GM18867 (cell line): ENCODE data around the gene SAMD15.
"Not testable (repeated sequence)": the region's sequence is repeated elsewhere in the genome, so short reads cannot be mapped to it uniquely, and the experiment has no call there.

Experiments
- ATAC-seq: cut with Tn5 transposase; IDR thresholded peaks from one replicate; pipeline ENCODE4 v1.9.1; 2021; ENCODE audit warnings: mild to moderate bottlenecking, moderate library complexity; ENCODE audit not compliant: unreplicated experiment

SAMD15 gene

DNA sequence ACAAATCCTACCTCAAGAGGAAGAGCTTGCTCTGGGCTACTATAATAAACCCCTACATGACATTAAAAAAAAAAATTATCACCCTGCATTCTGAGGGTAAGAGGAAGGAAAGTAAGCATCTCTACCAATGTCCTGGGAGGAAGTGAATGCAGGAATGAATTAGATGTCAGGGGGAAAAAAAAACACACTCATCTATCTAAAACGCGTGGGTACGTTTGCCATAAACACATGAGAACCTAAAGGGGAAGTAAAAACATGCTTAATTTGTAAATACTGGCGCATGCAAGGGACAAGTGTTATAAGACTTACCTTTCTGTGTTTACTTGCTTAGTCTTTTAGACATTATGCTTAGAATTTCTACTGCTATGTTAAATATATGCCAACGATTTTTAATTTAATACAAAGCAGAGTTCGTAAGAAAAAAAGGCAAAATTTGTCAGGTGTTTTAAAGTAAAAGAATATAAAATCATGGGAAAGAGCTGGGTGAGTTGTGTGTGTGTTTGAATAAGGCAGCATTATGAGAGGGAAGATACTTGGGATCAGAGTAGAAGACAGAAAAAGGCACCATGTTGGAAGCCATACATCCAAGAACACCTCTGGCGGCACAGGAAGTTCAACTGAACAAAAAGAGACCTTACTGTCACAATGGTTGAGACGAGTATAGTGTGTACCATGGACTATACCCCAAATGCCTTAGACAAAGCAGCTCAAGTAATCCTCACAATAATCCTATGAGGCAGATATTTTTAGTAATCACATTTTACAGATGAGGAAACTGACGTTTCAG is 1.8 kb upstream of the SAMD15 start:
- ATAC-seq, result no peak

DNA sequence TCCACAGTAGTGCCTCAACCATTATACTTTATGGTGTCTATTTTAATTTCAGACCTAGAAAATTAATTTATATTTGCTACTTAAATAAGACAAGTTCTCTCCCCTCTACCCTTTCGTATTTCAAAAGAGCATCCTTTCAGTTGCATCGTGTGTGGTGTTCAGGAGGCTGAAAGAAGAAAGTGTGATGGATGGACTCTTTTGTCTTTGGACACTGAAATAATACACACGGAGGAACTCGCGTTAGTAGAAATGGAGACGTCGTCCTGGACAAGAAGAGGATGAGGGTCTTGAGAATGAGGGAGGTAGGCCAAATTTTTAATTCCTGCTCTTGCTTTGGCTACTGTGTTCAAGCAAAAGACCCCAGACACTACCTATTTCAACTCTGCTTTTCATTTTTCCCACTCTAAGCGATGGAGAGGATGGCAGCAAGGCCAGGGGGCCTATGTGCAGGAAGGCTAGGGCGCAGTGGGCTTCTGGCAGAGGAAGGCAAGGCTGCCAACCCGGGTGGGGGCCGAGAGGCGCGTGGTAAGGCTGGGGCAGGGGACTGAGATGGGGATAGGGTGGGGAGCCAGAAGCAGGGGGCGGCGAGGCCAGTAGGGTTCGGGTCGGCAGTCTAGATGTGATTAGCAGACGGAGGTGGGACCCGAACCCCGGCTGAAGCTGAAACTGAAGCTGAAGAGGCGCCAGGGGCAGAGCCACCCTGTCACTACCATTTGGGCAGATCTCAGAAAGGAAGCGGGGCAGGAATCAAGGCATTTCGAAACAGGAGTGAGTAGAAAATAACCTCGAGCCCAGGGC is 1.0 kb upstream of the SAMD15 start:
- ATAC-seq, result peak; percentile 20

DNA sequence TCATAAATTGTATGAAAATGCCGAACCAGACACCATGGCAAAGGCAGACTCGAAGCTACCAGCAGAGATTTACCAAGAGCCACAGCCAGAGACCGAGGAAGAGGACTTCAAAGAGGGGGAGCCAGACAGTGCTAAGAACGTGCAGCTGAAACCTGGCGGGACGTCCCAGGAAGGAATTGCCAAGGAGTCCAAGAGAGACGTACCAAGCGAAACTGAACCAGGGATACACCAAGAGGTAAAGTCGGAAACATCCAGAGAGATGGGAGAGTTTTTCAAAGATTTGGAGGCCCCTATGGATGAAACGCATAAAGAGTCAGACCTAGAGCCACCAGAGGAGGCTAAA is 294 bp downstream of the SAMD15 start:
- peak; percentile 2 for ATAC-seq

DNA sequence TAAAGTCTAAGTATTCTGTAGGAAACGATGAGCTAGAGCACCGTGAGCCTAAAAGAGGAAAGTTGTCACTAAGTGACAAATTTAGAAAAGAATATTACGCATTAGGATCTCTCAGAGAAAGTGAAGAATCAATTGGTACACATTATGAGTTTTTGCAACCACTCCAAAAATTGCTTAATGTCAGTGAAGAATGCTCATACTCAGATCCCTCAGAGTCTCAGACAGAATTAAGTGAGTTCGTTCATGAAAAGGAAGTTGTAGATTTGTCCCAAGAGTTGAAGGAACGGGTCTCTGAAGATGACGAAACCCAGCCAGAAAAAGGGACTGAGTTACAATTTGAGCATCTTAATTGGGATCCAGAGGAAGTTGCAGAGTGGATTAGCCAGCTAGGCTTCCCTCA is 1.5 kb downstream of the SAMD15 start:
- ATAC-seq, result no peak

DNA sequence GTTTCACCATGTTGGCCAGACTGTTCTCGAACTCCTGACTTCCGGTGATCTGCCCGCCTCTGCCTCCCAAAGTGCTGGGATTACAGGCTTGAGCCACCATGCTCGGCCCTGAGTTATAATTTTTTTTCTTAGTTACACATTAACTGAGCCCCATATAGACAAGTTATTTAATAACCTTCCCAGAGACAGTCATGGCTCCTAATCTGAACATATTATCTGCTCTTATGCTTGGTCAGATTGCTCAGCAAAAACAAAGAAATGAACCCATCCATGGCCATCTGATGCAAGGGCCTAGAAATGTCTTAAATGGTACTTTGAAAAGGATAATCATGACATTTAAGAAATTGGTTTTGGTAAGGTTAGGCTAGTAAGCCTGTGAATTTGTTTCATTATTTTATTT is 13.0 kb downstream of the SAMD15 start:
- ATAC-seq, result no peak

DNA sequence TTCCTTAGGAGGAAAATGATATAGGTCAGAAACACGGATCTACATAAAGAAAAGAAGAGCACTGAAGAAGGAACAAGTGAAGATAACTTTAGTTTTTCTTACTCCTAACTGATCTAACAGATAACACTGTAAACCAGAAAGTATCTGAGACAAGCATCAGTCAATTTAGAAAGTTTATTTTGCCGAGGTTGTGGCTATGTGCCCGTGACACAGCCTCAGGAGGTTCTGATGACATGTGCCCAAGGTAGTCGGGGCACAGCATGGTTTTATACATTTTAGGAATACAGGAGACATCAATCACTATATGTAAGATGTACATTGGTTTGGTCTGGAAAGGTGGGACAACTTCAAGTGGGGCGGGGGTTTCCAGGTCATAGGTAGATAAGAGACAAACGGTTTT is 23.0 kb downstream of the SAMD15 start:
- ATAC-seq, result no peak

DNA sequence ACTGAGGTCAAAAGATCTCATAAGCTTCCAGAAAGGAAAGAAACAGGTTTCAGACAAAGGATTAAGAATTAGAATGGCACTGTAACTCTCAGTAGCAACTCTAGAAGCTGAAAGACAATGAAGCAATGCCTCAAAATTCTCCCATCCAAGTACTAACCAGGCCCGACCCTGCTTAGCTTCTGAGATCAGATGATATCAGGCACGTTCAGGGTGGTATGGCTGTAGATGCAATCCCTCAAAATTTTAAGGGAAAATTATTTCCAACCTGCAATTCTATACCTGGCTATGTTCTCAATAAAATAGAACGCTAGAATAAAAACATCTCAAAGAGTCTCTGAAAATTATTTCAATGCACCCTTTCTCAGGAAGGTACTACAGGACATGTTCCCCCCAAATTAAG is 26.6 kb downstream of the SAMD15 start:
- ATAC-seq, result no peak

DNA sequence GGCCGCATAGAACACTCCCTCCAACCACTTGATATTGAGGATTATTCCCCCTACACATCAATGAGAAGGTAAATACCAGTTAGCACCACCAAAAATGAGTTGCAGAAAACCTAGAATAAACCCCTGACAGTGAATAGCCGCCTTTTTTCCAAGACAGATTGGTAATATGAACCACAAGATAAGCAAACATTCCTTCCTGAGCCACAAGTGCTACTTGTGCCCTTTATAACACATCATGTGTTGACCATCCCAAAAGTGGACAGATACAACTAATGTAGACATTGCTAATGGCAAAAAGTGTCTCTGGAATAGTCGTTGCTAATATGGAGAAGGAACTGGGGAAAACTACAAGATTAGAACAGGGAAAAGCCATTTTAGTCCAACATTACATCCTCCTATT is 28.9 kb downstream of the SAMD15 start:
- ATAC-seq, result no peak

DNA sequence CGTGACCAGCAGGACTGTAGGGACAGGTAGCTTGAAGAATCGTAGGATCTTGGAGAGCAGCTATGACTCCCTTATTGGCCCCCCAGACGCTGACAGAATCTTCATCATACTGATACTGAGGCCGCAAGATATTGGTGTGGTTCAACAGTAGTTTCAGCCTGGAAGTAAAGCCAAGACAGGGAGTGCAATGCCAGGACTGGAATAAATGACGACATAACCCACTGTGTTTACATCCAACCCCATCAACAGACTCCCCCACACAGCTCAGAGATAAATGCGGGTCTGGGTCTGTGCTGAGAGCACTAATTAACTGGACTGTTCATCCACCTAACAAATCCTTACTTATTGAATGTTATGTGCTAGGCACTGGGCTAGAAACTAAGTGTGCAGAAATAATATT is 29.5 kb downstream of the SAMD15 start:
- ATAC-seq, result no peak

DNA sequence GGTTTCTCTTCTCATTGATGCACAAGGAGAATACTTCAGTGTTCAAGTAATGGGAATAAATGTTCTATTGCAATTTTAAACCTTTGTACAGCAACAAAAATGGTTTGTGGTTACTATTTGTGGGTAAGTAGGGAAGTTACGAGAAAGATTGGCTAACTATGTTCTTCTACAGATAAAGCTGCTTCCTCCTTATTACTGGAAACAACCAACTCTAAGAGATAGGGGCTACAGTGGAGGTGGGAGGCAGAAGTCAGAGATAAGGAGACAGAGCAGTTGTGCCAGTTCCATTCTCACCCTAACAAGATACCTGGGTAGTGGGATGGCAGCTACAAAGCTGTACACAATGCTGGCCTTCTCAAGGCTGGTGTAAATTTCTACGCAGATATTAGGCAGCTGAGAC is 30.0 kb downstream of the SAMD15 start:
- ATAC-seq, result no peak

DNA sequence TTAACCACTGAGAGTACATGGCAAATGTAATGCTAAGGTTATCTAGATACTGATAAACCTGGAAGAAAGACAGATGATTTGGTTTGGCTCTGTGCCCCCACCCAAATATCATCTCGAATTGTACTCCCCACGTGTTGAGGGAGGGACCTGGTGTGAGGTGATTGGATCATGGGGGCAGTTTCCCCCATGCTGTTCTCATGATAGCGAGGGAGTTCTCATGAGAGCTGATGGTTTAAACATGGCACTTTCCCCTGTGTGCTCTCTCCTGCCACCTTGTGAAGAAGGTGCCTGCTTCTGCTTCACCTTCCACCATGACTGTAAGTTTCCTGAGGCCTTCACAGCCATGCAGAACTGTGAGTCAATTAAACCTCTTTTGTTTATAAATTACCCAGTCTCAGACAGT is 32.0 kb downstream of the SAMD15 start:
- no peak for ATAC-seq

DNA sequence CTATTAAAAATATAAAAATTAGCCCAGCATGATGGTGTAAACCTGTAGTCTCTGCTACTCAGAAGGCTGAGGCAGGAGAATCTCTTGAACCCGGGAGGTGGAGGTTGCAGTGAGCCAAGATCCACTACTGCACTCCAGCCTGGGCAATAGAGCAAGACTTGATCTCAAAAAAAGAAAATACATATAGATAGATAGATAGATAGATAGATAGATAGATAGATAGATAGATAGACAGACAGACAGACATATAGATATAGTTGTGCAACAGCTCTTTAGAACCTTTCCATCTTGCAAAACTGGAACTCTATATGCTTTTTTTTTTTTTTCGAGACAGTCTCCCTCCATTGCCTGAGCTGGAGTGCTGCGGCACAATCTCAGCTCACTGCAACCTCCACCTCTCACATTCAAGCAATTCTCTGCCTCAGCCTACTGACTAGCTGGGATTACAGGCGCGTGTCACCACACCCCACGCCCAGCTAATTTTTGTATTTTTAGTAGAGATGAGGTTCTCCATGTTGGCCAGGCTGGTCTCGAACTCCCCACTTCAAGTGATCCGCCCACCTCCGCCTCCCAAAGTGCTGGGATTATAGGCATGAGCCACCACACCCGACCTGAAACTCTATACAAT is 38.3 kb downstream of the SAMD15 start:
- ATAC-seq, result not testable (repeated sequence)

DNA sequence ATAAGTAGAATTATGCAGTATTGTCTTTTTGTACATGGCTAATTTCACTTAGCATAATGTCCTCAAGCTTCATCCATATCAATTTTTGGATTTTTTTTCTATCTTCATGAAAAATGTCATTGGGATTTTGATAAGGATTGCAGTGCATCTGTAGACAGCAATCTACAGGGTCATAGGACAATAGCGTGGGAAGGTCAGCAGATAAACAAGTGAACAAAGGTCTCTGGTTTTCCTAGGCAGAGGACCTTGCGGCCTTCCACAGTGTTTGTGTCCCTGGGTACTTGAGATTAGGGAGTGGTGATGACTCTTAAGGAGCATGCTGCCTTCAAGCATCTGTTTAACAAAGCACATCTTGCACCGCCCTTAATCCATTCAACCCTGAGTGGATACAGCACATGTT is 38.9 kb downstream of the SAMD15 start:
- not testable (repeated sequence) for ATAC-seq

DNA sequence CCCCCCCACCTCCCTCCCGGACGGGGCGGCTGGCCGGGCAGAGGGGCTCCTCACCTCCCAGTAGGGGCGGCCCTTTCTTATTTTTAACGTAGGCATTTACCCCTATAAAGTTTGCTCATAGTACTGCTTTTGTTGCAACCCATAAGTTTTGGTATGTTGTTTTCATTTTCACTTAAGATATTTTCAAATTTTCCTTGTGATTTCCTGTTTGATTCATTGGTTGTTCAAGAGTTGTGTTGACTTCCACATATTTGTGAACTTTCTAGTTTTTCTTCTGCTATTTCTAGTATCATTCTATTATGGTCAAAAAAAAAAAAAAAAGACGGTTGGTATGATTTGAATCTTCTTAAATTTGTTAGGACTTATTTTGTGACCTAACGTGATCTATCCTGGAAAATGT is 39.7 kb downstream of the SAMD15 start:
- ATAC-seq, result no peak

DNA sequence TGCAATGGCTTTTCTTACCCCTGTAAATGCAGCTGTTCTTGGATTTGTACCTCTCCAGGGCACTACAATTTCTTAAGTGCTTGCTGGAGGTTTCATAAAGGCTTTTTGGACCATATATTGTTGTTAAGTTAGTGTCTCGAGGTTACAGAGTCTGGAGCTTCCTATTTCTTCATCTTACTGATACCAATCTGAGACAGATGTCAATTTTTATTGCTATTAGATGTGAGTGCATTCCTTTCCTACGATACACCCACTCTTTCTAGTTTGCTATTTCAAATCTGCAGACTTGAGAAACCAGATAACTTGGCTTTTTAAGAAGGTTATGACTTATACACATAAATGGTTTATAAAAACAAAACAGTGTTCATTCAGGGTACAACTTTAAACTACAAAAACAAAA is 44.0 kb downstream of the SAMD15 start:
- ATAC-seq, result no peak

DNA sequence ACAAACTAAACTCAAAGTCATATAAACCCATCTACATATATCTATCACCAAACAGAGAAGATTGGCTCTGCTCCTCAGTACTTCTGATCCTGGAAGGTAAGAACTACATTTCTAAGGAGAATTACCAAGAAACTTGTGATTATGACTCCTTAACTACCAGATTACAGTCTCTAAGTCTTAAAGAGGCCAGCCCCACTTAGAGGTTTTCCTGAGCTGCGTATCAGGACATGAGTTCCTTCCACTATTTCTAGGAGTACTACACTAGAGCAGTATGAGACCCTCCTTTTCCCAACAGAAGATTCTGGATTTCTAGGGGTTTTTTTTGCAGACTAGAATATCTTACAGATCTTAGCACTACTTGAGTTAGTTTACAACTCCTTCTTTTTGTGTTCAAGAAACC is 46.2 kb downstream of the SAMD15 start, which contains the start of gene NOXRED1:
TSS of gene NOXRED1 (minus strand) at position 101 of the 400 bp plus-strand sequence. CDS start 634 bp downstream, outside the sequence.
- ATAC-seq, result no peak

DNA sequence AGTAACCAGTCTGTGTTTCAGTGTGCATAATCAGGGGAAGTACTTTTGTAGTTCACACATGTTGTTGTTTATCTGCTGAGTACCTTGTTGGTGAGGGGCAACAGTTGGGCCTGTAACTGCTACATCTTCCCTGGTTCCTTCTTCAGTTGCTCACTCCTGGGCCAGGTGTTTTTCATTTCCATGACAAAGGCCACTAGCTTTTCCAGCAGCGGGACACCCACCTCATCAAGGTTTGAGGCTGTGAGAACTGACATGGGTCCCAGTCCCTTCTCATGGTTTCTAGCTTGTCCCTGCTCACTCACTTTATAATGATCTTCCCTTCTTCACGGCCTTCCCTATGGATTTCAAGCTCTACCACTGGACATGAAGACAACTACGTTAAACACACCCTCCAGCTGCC is 47.7 kb downstream of the SAMD15 start:
- no peak for ATAC-seq

DNA sequence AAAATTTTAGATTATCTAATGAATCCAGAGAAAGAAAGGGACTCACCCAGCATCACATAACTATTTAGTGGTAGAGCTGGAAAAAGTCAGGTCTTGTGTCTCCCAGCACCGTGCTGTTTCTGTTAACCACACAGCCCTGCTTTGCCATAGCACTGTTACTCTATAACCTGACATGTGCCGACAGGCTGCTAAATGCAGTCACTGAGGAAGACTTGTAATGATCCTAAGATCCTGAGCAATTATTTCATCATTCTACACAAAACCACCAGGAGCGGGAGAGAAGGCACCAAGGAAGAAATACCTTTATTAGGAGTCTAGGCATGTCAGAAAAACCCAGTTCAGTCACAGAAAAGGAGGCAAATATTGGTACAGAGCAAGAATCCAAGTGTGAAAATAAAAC is 49.2 kb downstream of the SAMD15 start:
- no peak for ATAC-seq

DNA sequence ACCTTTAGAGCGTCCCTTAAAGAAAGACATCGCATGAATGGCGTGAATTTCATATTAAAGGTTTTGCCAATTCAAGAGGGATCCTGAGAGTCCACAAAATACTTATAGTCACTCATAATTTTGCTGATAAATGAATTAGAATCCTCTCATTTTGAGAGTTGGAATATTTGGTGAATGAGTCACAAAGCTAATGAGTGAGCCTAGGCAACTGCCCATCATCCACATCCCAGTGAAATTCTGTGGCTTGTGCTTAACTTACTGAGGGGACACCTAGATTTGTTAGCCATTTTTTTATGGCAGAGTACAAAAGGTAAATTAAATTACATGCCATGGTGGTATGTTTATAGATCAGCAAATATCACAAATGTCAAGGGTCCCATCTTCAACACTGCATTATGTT is 58.9 kb downstream of the SAMD15 start:
- ATAC-seq, result no peak

DNA sequence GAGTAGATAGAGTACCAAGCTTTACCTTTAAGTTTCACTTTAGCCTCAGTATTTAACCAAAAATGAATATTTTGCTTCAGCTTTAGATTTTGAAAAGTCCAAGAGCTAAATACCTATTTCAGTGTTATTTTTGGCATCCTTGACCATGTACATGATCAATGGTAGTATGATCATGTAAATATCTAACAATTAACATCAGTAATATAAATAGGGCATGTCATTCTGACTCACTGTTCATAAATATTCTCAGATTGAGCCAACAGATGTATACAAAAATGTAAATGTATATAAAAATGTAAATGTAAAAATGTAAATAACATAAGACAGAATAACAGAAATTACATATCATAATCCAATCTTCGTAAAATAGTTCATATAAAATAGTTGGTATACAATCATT is 61.4 kb downstream of the SAMD15 start:
- no peak for ATAC-seq

DNA sequence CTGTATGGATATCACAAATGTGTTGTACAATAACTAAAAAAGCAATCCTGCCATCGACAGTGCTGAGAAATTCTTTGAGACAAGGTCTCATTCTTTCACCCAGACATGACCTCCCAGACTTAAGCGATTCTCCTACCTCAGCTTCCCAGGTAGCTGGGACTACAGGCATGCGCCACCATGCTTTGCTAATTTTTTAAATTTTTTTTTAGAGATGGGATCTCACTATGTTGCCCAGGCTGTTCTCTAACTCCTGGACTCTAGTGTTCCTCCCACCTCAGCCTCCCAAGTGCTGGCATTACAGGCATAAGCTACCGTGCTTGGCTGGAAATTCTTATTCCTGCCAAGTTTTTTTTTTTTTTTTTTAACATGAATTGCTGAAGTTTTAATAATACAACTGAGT is 62.7 kb downstream of the SAMD15 start:
- ATAC-seq, result no peak
